Naive thymus-derived CD4-positive, alpha-beta T cell (primary cell): ENCODE measurements around the gene NFIC. TPM values are rescaled to one million over a fixed set of nuclear protein-coding genes. Genes with fewer than 3 reads are reported as not detected.

Experiments
- ATAC-seq: fragments of 150-1000 bp; cut with Tn5 transposase; 2 replicates; pipeline ENCODE4 v1.10.0; 2021; ENCODE audit warnings: mild to moderate bottlenecking, moderate library complexity
- CTCF ChIA-PET: fragments of 350-600 bp; sonication (Branson Sonifier 250); formaldehyde crosslinking; loops from one replicate; lab custom pipeline; 2021; ENCODE audit warnings: antibody characterized with exemption; lab: Charles Lee
- POLR2A ChIA-PET: fragments of 350-600 bp; sonication (Branson Sonifier 250); formaldehyde crosslinking; loops from one replicate; lab custom pipeline; 2021; ENCODE audit warnings: antibody characterized with exemption, inconsistent platforms; lab: Charles Lee
- DNase-seq, 9 donors: peaks; one replicate each; pipeline versions ENCODE4 v3.0.0 to v3.0.0-alpha.2; 2020 to 2022; ENCODE audit warnings: mixed read lengths in 1 of 9
- H3K27ac ChIP-seq: one replicate; pipeline ENCODE4 v1.7.0; 2013; ENCODE audit warnings: mild to moderate bottlenecking, low read depth, low read length, moderate library complexity
- H3K27me3 ChIP-seq, 2 donors: one replicate each; pipeline ENCODE4 v1.7.0; 2013; ENCODE audit warnings: low read length in 2 of 2, mild to moderate bottlenecking in 2 of 2, moderate library complexity in 2 of 2; ENCODE audit not compliant: control insufficient read depth in 2 of 2, insufficient read depth in 2 of 2
- H3K36me3 ChIP-seq, 3 experiments: 1 replicate in 2 of 3; 2 replicates in 1 of 3; pipeline ENCODE4 v1.7.0; 2013; ENCODE audit warnings: low read length in 3 of 3, mild to moderate bottlenecking in 3 of 3, moderate library complexity in 1 of 3; ENCODE audit not compliant: insufficient read depth in 3 of 3, control insufficient read depth in 2 of 3
- H3K4me1 ChIP-seq, 2 donors: one replicate each; pipeline ENCODE4 v1.7.0; 2013; ENCODE audit warnings: low read length in 2 of 2, mild to moderate bottlenecking in 2 of 2, moderate library complexity in 1 of 2; ENCODE audit not compliant: control insufficient read depth in 2 of 2, insufficient read depth in 2 of 2
- H3K4me3 ChIP-seq: 2 replicates; pipeline ENCODE4 v1.7.0; 2013; ENCODE audit warnings: mild to moderate bottlenecking, low read length
- H3K9me3 ChIP-seq, 3 experiments: 1 replicate in 2 of 3; 2 replicates in 1 of 3; pipeline ENCODE4 v1.7.0; 2013; ENCODE audit warnings: low read length in 3 of 3; ENCODE audit not compliant: control insufficient read depth in 2 of 3
- H3K27ac Mint-ChIP-seq, 9 donors: one replicate each; pipeline ENCODE4 v1.8.0; 2020 to 2022; ENCODE audit warnings: mixed read lengths in 9 of 9, mild to moderate bottlenecking in 8 of 9, moderate library complexity in 5 of 9, inconsistent platforms in 2 of 9
- H3K27me3 Mint-ChIP-seq, 5 donors: one replicate each; pipeline ENCODE4 v1.8.0; 2021 to 2022; ENCODE audit warnings: mixed read lengths in 5 of 5, mild to moderate bottlenecking in 1 of 5
- H3K36me3 Mint-ChIP-seq, 5 donors: one replicate each; pipeline ENCODE4 v1.8.0; 2020 to 2022; ENCODE audit warnings: mixed read lengths in 5 of 5, mild to moderate bottlenecking in 3 of 5, inconsistent platforms in 1 of 5
- H3K4me1 Mint-ChIP-seq, 7 donors: one replicate each; pipeline ENCODE4 v1.8.0; 2020 to 2022; ENCODE audit warnings: mixed read lengths in 7 of 7, mild to moderate bottlenecking in 3 of 7, inconsistent platforms in 1 of 7
- H3K4me3 Mint-ChIP-seq, 10 donors: one replicate each; pipeline ENCODE4 v1.8.0; 2020 to 2022; ENCODE audit warnings: mild to moderate bottlenecking in 10 of 10, mixed read lengths in 10 of 10, moderate library complexity in 6 of 10, inconsistent platforms in 2 of 10
- H3K9me3 Mint-ChIP-seq, 11 donors: one replicate each; pipeline ENCODE4 v1.8.0; 2020 to 2022; ENCODE audit warnings: mixed read lengths in 11 of 11, mild to moderate bottlenecking in 4 of 11, inconsistent platforms in 1 of 11, moderate library complexity in 1 of 11
- intact Hi-C, 2 donors: fragments of 100-400 bp; cut with micrococcal nuclease; formaldehyde crosslinking; loops; one replicate each; pipeline ENCODE4 v1.15.1; 2023
- polyA plus RNA-seq, 2 donors: library from polyadenylated mRNA; unstranded; fragments of 300-500 nt; fragmentation: Illumina TruSeq; gene quantifications; one replicate each; pipeline ENCODE4 v1.2.3, GENCODE V29; 2021
- total RNA-seq, 6 experiments: library from RNA in 5 of 6; stranded (reverse) in 5 of 6; gene quantifications; 1 replicate in 5 of 6; 2 replicates in 1 of 6; pipeline ENCODE4 v1.2.3 and lab custom pipeline; 2021 to 2026

Gene NFIC
- total and polyA plus RNA-seq, 7 experiments from 2014 or later, result 12.2 to 35.2 (median 31.1) TPM

GRCh38 chr19:3503036-3503572, 136.7 kb downstream of the NFIC start:
- peaks cover 0 to 12% (median 0%) of the 10 kb centered on the region in 3 experiments for H3K36me3 ChIP-seq
- CTCF ChIA-PET, result no interaction called here
- Mint-ChIP-seq H3K4me1 (peaks cover 22 to 48% (median 36%) of the 10 kb centered on the region in 7 donors), H3K4me3 (no peak overlapping the region), H3K27ac (peak overlapping the region in 1 of 9 donors; percentile 29), H3K9me3 (peaks cover 0 to 4% (median 0%) of the 10 kb centered on the region in 11 donors), H3K36me3 (peaks cover 0 to 16% (median under 1%) of the 10 kb centered on the region in 5 donors), H3K27me3 (peaks cover 0 to 7% (median 0%) of the 10 kb centered on the region in 5 donors)
- no peaks in the 10 kb centered on the region for H3K27me3 ChIP-seq
- H3K4me1 ChIP-seq, result peaks cover 20 to 33% of the 10 kb centered on the region in 2 donors
- ATAC-seq (no peak), DNase-seq (no peak)
- POLR2A ChIA-PET, result interaction anchor here (0.6 to 2.6 kb wide), 2 partner anchors 9 to 565 kb away, joined by 3 to 10 read pairs; no protein-coding TSS in a partner anchor
- no peak overlapping the region for H3K4me3 ChIP-seq
- intact Hi-C loops, result loop anchor here in 1 of 2 donors (10.0 kb wide), 2 partner anchors 482 to 718 kb away; partner anchors contain the start of genes EEF2, SGTA and THOP1
- no peaks in the 10 kb centered on the region for H3K9me3 ChIP-seq
- H3K27ac ChIP-seq, result no peak overlapping the region

DNA sequence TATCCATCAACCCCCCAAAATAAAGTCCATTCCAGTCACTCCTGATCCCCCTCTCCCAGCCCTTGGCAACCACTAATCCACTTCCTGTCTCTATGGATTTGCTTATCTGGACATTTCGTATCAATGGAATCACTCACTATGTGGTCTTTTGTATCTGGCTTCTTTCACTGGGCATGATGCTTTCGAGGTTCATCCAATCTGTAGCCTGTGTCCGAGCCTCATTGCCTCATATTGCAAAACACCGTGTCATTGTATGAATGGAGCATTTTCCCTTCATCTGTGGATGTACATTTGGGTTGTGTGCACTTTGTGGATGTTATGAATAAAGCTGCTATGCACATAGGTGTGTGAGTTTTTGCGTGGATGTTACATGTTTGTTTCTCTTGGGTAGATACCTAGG, 138.4 kb downstream of the NFIC start:
- no peak for ATAC-seq
- peak overlapping the region; percentile 8 to 96 (median 91) for H3K4me3 Mint-ChIP-seq
- peaks cover 24 to 54% (median 45%) of the 10 kb centered on the region in 7 donors for H3K4me1 Mint-ChIP-seq
- Histone ChIP-seq H3K36me3 (peaks cover 0 to 26% (median 0%) of the 10 kb centered on the region in 3 experiments), H3K4me1 (peaks cover 18 to 27% of the 10 kb centered on the region in 2 donors), H3K9me3 (no peaks in the 10 kb centered on the region), H3K27me3 (no peaks in the 10 kb centered on the region), H3K4me3 (no peak overlapping the region), H3K27ac (no peak overlapping the region)
- peaks cover 0 to 7% (median 0%) of the 10 kb centered on the region in 5 donors for H3K27me3 Mint-ChIP-seq
- ChIA-PET POLR2A (interaction anchor here (0.8 to 2.6 kb wide), 2 partner anchors 10 to 25 kb away, joined by 3 to 10 read pairs; no protein-coding TSS in a partner anchor), CTCF (no interaction called here)
- H3K9me3 Mint-ChIP-seq, result peaks cover 0 to 3% (median 0%) of the 10 kb centered on the region in 11 donors
- no peak for DNase-seq
- H3K36me3 Mint-ChIP-seq, result peaks cover 0 to 16% (median 4%) of the 10 kb centered on the region in 5 donors
- intact Hi-C loops, result loop anchor here (5.0 to 10.0 kb wide), 3 partner anchors 258 to 720 kb away; partner anchors contain the start of genes APBA3 (in 1 of the 2), EEF2 (in 1 of the 2), MRPL54 (in 1 of the 2) and SGTA (in 1 of the 2)
- peak overlapping the region; percentile 49 to 98 (median 96) for H3K27ac Mint-ChIP-seq

DNA sequence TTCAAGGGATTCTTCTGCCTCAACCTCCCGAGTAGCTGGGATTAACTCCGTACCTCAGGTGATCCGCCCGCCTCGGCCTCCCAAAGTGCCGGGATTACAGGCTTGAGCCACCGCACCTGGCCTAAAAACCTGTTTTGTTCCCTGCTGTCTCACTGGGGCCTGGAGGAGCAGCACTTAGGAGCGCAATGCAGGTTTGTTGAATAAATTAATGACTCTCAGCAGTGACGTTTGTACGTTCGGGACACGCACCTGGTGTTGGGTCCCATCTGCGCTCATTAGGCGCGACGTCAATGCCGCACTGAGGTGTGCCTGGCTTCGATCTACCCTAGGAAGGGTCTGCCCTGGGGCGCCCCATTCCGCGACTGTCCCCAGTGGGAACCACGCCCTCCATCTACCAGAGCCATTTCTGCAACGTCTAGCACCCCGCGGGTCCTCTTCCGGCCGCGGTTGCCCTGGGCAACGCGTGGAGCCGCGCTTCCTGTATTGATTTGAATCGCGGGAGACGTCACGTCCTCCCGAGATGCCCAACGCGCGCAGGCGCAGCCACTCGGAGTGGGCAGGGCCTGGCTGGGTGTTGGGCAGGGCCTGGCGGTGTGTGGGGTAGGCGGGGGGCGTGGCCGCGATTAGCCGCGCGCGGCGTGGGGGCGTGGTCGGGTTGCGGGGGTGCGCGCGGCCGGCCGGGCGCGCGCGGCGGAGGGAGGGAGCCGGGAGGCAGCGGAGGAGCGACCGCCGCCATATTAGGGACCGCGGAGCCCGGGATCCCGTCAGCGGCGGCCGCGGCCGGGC, 139.4 kb downstream of the NFIC start, which contains the start of gene FZR1:
Gene FZR1, plus strand, starts transcription at position 714 of the 786 bp plus-strand sequence. CDS start 16,679 bp downstream, outside the sequence.
- intact Hi-C loops, result loop anchor here (1.0 to 10.0 kb wide), 13 partner anchors 52 to 895 kb away; partner anchors contain the start of genes MFSD12 (in 2 of the 2), MRPL54 (in 2 of the 2), APBA3 (in 1 of the 2) and EEF2 (in 1 of the 2)
- peaks cover 14 to 23% of the 10 kb centered on the region in 2 donors for H3K4me1 ChIP-seq
- peak within 1 kb of the TSS; percentile 97 for H3K4me3 ChIP-seq
- Mint-ChIP-seq H3K4me1 (peaks cover 29 to 57% (median 44%) of the 10 kb centered on the region in 7 donors), H3K27ac (peak within 1 kb of the TSS; percentile 91 to 98 (median 96)), H3K4me3 (peak within 1 kb of the TSS; percentile 88 to 98 (median 92)), H3K9me3 (peaks cover 0 to 2% (median 0%) of the 10 kb centered on the region in 11 donors), H3K36me3 (peaks cover 0 to 17% (median 4%) of the 10 kb centered on the region in 5 donors), H3K27me3 (peaks cover 0 to 3% (median 0%) of the 10 kb centered on the region in 5 donors)
- H3K36me3 ChIP-seq, result peaks cover 0 to 31% (median 0%) of the 10 kb centered on the region in 3 experiments
- H3K9me3 ChIP-seq, result no peaks in the 10 kb centered on the region
- peak within 1 kb of the TSS; percentile 95 for H3K27ac ChIP-seq
- ATAC-seq (peak; percentile 96), DNase-seq (peak; percentile 98 to 100 (median 100))
- ChIA-PET POLR2A (interaction anchor here (0.8 to 1.8 kb wide), 4 partner anchors 26 to 52 kb away, joined by 3 to 7 read pairs (median 4); partner anchors contain the start of gene MFSD12), CTCF (no interaction called here)
- H3K27me3 ChIP-seq, result no peaks in the 10 kb centered on the region

- H3K36me3 ChIP-seq, result peaks cover 0 to 39% (median 0%) of the 10 kb centered on the region in 3 experiments
- POLR2A ChIA-PET, result interaction anchor here (0.6 to 1.8 kb wide), 7 partner anchors 9 to 101 kb away, joined by 3 to 7 read pairs (median 3); partner anchors contain the start of gene MFSD12
- peaks cover 11 to 19% of the 10 kb centered on the region in 2 donors for H3K4me1 ChIP-seq
- Mint-ChIP-seq H3K4me1 (peaks cover 32 to 60% (median 40%) of the 10 kb centered on the region in 7 donors), H3K27ac (peak overlapping the region; percentile 57 to 97 (median 88)), H3K9me3 (no peaks in the 10 kb centered on the region), H3K4me3 (peak overlapping the region; percentile 83 to 98 (median 90)), H3K27me3 (peaks cover 0 to 3% (median 0%) of the 10 kb centered on the region in 5 donors), H3K36me3 (peaks cover 0 to 14% (median 4%) of the 10 kb centered on the region in 5 donors)
- intact Hi-C loops, result loop anchor here (1.0 to 10.0 kb wide), 13 partner anchors 51 to 894 kb away; partner anchors contain the start of genes MFSD12 (in 2 of the 2), MRPL54 (in 2 of the 2), APBA3 (in 1 of the 2) and EEF2 (in 1 of the 2)
- peak in 3 of 9 donors; percentile 19 to 54 (median 50) for DNase-seq
- H3K27ac ChIP-seq, result peak overlapping the region; percentile 95
- no peaks in the 10 kb centered on the region for H3K27me3 ChIP-seq
- ATAC-seq, result no peak
- H3K9me3 ChIP-seq, result no peaks in the 10 kb centered on the region
- CTCF ChIA-PET, result no interaction called here
- peak overlapping the region; percentile 71 for H3K4me3 ChIP-seq
These were observed 140.3 kb downstream of the NFIC start for GRCh38 chr19:3506384-3507340.

DNA sequence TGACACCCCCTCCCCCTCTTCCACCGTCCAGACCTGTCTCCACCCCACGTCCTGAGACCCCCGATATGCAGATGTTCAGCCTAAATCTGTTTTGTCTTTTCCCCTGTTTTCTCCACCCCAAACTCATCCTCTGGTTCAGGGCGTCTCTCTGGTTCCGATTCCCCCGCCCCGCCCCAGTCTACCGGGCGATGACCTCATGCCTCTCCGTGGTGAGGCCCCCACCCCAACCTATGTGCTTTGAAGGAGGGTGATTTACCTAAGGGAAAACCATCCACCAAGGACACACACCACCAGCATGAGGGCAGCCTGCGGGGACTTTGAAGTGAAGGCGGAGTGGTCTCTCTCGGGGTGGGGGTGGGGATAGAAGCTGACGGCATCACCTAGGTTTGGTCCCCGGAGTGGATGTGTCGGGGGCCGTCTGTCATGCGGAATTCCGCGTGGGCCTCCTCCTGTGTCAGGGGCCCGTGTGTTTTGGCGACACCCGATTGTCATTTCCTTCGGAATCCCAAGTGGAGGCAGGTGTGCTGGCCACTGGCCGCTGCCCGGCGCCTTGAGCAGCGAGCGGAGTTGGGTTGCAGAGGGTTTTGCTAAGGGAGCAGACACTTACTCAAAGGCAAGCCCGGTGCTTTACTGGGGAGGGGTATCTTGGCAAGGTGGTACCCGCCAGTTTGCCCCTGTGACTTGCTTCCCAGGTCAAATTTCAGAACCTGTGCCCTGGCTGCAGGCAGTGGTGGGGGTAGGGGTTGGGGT, 141.2 kb downstream of the NFIC start:
- Mint-ChIP-seq H3K4me1 (peaks cover 33 to 69% (median 41%) of the 10 kb centered on the region in 7 donors), H3K27me3 (peaks cover 0 to 3% (median 0%) of the 10 kb centered on the region in 5 donors), H3K4me3 (peak overlapping the region; percentile 83 to 98 (median 90)), H3K9me3 (no peaks in the 10 kb centered on the region), H3K27ac (peak overlapping the region; percentile 57 to 93 (median 82)), H3K36me3 (peaks cover 0 to 14% (median 4%) of the 10 kb centered on the region in 5 donors)
- intact Hi-C loops, result loop anchor here (2.0 to 10.0 kb wide), 4 partner anchors 255 to 893 kb away; partner anchors contain the start of genes APBA3 (in 1 of the 2), EEF2 (in 1 of the 2), MRPL54 (in 1 of the 2) and SGTA (in 1 of the 2)
- peak overlapping the region; percentile 71 for H3K4me3 ChIP-seq
- H3K4me1 ChIP-seq, result peaks cover 11 to 19% of the 10 kb centered on the region in 2 donors
- ChIA-PET CTCF (no interaction called here), POLR2A (interaction anchor here (1.3 to 1.8 kb wide), 3 partner anchors 49 to 66 kb away, joined by 3 to 7 read pairs (median 4); partner anchors contain the start of gene MFSD12)
- H3K27ac ChIP-seq, result peak overlapping the region; percentile 95
- H3K36me3 ChIP-seq, result peaks cover 0 to 39% (median 0%) of the 10 kb centered on the region in 3 experiments
- no peaks in the 10 kb centered on the region for H3K9me3 ChIP-seq
- no peaks in the 10 kb centered on the region for H3K27me3 ChIP-seq
- DNase-seq (peak in 2 of 9 donors; percentile 43 to 62), ATAC-seq (no peak)
